Panc1 (cell line): ENCODE measurements around the gene ARHGEF7.

Source experiments
- POLR2AphosphoS5 ChIP-seq: IDR thresholded peaks from 2 replicates; pipeline ENCODE4 v1.6.1; 2012; ENCODE audit warnings: mild to moderate bottlenecking, low read depth, low read length, moderate library complexity
- TF ChIP-seq, protein P1 (sequence below): fragments of 450-650 bp; IDR thresholded peaks from 2 replicates; pipeline ENCODE4 v1.5.1; 2017; ENCODE audit warnings: mild to moderate bottlenecking

DNA sequence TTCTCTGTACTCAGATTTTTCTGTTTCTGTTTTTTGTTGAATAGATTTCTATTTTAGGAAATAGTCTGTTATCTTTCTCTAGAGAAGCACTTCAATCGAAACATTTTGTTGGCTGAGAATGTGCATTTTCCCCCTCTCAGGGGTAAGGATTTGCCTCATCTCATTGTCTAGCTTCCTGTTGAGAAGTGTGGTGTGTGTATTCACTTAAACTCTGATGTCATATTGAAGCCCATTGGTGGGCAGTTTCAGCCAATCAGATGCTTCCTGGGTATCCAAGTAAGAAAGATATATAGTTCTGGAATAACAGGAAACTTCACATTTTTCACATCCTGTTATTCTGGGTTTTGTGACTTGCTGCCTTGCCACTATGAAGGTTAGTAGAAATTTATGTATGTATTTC, 87.6 kb downstream of the ARHGEF7 start:
- TF ChIP-seq POLR2AphosphoS5, result no peak
- TF ChIP-seq, protein P1, sequence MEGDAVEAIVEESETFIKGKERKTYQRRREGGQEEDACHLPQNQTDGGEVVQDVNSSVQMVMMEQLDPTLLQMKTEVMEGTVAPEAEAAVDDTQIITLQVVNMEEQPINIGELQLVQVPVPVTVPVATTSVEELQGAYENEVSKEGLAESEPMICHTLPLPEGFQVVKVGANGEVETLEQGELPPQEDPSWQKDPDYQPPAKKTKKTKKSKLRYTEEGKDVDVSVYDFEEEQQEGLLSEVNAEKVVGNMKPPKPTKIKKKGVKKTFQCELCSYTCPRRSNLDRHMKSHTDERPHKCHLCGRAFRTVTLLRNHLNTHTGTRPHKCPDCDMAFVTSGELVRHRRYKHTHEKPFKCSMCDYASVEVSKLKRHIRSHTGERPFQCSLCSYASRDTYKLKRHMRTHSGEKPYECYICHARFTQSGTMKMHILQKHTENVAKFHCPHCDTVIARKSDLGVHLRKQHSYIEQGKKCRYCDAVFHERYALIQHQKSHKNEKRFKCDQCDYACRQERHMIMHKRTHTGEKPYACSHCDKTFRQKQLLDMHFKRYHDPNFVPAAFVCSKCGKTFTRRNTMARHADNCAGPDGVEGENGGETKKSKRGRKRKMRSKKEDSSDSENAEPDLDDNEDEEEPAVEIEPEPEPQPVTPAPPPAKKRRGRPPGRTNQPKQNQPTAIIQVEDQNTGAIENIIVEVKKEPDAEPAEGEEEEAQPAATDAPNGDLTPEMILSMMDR, result no peak
